ENCODE data around the gene TOMM34.

- TF ChIP-seq CTCF (IDR thresholded peaks at IDR 0.05) (no peak), POLR2A (IDR thresholded peaks at IDR 0.05) (no peak)
Observed at GRCh38 chr20:44959082-44959637, 1.0 kb downstream of the TOMM34 start.

Data from prostate gland (tissue), 2 donors.